Measurements from ENCODE around the gene ZNF407.

The ZNF407 gene

GRCh38 chr18:74921057-74921820 is 323.6 kb downstream of the ZNF407 start:
- no peaks in the 10 kb centered on the region for H3K36me3 ChIP-seq (ENCODE audit: low read depth)
- no peak for DNase-seq (ENCODE audit: low spot score)
- no peaks in the 10 kb centered on the region for H3K9me3 ChIP-seq (ENCODE audit: severe bottlenecking)
- TF ChIP-seq CTCF (IDR thresholded peaks at IDR 0.05; ENCODE audit: poor library complexity, severe bottlenecking) = no peak
- no peaks in the 10 kb centered on the region for H3K27me3 ChIP-seq (ENCODE audit: insufficient read depth, poor library complexity, severe bottlenecking)
- H3K4me3 ChIP-seq (ENCODE audit: severe bottlenecking) = no peak overlapping the region
- no peaks in the 10 kb centered on the region for H3K4me1 ChIP-seq (ENCODE audit: insufficient read depth, poor library complexity, severe bottlenecking)
- no peak for ATAC-seq (ENCODE audit: low read depth)
- no peak overlapping the region for H3K27ac ChIP-seq (ENCODE audit: poor library complexity, severe bottlenecking)

GRCh38 chr18:74926051-74926450 is 328.4 kb downstream of the ZNF407 start:
- no peak for TF ChIP-seq CTCF (IDR thresholded peaks at IDR 0.05; ENCODE audit: poor library complexity, severe bottlenecking)
- Histone ChIP-seq H3K9me3 (ENCODE audit: severe bottlenecking) (no peaks in the 10 kb centered on the region), H3K36me3 (ENCODE audit: low read depth) (no peaks in the 10 kb centered on the region), H3K27me3 (ENCODE audit: insufficient read depth, poor library complexity, severe bottlenecking) (no peaks in the 10 kb centered on the region), H3K4me1 (ENCODE audit: insufficient read depth, poor library complexity, severe bottlenecking) (no peaks in the 10 kb centered on the region), H3K4me3 (ENCODE audit: severe bottlenecking) (no peak overlapping the region), H3K27ac (ENCODE audit: poor library complexity, severe bottlenecking) (no peak overlapping the region)
- DNase-seq (ENCODE audit: low spot score) (no peak), ATAC-seq (ENCODE audit: low read depth) (no peak)

GRCh38 chr18:74928194-74928968 is 330.7 kb downstream of the ZNF407 start:
- Histone ChIP-seq H3K4me1 (ENCODE audit: insufficient read depth, poor library complexity, severe bottlenecking) (no peaks in the 10 kb centered on the region), H3K27ac (ENCODE audit: poor library complexity, severe bottlenecking) (no peak overlapping the region), H3K4me3 (ENCODE audit: severe bottlenecking) (no peak overlapping the region), H3K9me3 (ENCODE audit: severe bottlenecking) (no peaks in the 10 kb centered on the region), H3K27me3 (ENCODE audit: insufficient read depth, poor library complexity, severe bottlenecking) (no peaks in the 10 kb centered on the region), H3K36me3 (ENCODE audit: low read depth) (no peaks in the 10 kb centered on the region)
- DNase-seq (ENCODE audit: low spot score) = no peak
- ATAC-seq (ENCODE audit: low read depth) = no peak
- TF ChIP-seq CTCF (IDR thresholded peaks at IDR 0.05; ENCODE audit: poor library complexity, severe bottlenecking) = no peak

- ATAC-seq (ENCODE audit: low read depth) (no peak), DNase-seq (ENCODE audit: low spot score) (no peak)
- Histone ChIP-seq H3K36me3 (ENCODE audit: low read depth) (no peaks in the 10 kb centered on the region), H3K27ac (ENCODE audit: poor library complexity, severe bottlenecking) (no peak overlapping the region), H3K4me3 (ENCODE audit: severe bottlenecking) (no peak overlapping the region), H3K27me3 (ENCODE audit: insufficient read depth, poor library complexity, severe bottlenecking) (no peaks in the 10 kb centered on the region), H3K4me1 (ENCODE audit: insufficient read depth, poor library complexity, severe bottlenecking) (no peaks in the 10 kb centered on the region), H3K9me3 (ENCODE audit: severe bottlenecking) (no peaks in the 10 kb centered on the region)
- TF ChIP-seq CTCF (IDR thresholded peaks at IDR 0.05; ENCODE audit: poor library complexity, severe bottlenecking) = no peak
Measured at GRCh38 chr18:74929110-74929509, 331.4 kb downstream of the ZNF407 start.

- ATAC-seq (ENCODE audit: low read depth) = no peak
- no peaks in the 10 kb centered on the region for H3K36me3 ChIP-seq (ENCODE audit: low read depth)
- no peaks in the 10 kb centered on the region for H3K4me1 ChIP-seq (ENCODE audit: insufficient read depth, poor library complexity, severe bottlenecking)
- TF ChIP-seq CTCF (IDR thresholded peaks at IDR 0.05; ENCODE audit: poor library complexity, severe bottlenecking) = no peak
- H3K27ac ChIP-seq (ENCODE audit: poor library complexity, severe bottlenecking) = no peak overlapping the region
- H3K27me3 ChIP-seq (ENCODE audit: insufficient read depth, poor library complexity, severe bottlenecking) = no peaks in the 10 kb centered on the region
- no peak overlapping the region for H3K4me3 ChIP-seq (ENCODE audit: severe bottlenecking)
- H3K9me3 ChIP-seq (ENCODE audit: severe bottlenecking) = no peaks in the 10 kb centered on the region
- DNase-seq (ENCODE audit: low spot score) = no peak
Measured at GRCh38 chr18:74930616-74931015, 332.9 kb downstream of the ZNF407 start.

All from RWPE2 (cell line).